Ovary (tissue), 9 donors: ENCODE measurements around the gene SH3RF1. TPM values are rescaled to one million over a fixed set of nuclear protein-coding genes. Genes with fewer than 3 reads are reported as not detected.

Experiments
- DNase-seq, 5 donors: peaks; one replicate each; pipeline ENCODE4 v3.0.0-alpha.2; 2019 to 2020
- H3K27ac ChIP-seq, 2 donors: fragments of 200-600 bp; one replicate each; pipeline versions ENCODE4 v1.5.1 to v1.8.0; 2019 to 2022
- H3K27me3 ChIP-seq: fragments of 200-600 bp; one replicate; pipeline ENCODE4 v1.8.0; 2022
- H3K36me3 ChIP-seq: fragments of 200-600 bp; sonication (generic); one replicate; pipeline ENCODE4 v1.5.1; 2019
- H3K4me1 ChIP-seq: one replicate; pipeline ENCODE4 v1.8.1; 2013; ENCODE audit warnings: mild to moderate bottlenecking, moderate library complexity; ENCODE audit not compliant: insufficient read depth
- H3K4me3 ChIP-seq: fragments of 200-600 bp; sonication (generic); one replicate; pipeline ENCODE4 v1.5.1; 2017
- H3K9me3 ChIP-seq, 2 donors: fragments of 200-600 bp in 1 of 2; sonication (generic) in 1 of 2; one replicate each; pipeline versions ENCODE4 v1.5.1 to v1.8.1; 2013 to 2019; ENCODE audit warnings: mild to moderate bottlenecking in 1 of 2, moderate library complexity in 1 of 2
- CTCF ChIP-seq, 3 donors: fragments of 450-650 bp in 2 of 3; fragments of 200-600 bp in 1 of 3; IDR thresholded peaks; one replicate each; pipeline versions ENCODE4 v1.5.1 to v1.8.0; 2016 to 2022; ENCODE audit warnings: antibody characterized with exemption in 3 of 3, mild to moderate bottlenecking in 1 of 3
- EP300 ChIP-seq: sonication (generic); formaldehyde crosslinking; IDR thresholded peaks from one replicate; pipeline ENCODE4 v1.6.1; 2017; ENCODE audit warnings: antibody characterized with exemption
- POLR2A ChIP-seq: fragments of 450-650 bp; IDR thresholded peaks from one replicate; pipeline ENCODE4 v1.6.1; 2017; ENCODE audit warnings: antibody characterized with exemption, mild to moderate bottlenecking, moderate library complexity
- WGBS, 3 donors: extraction: QIAGEN DNeasy Blood & Tissue Kit in 1 of 3; methylation state at CpG; one replicate each; pipeline versions ENCODE4 v1.1.5 to v1.1.7; 2013 to 2017; 5-methylcytosine and 5-hydroxymethylcytosine counted together
- intact Hi-C, 4 donors: fragments of 100-400 bp; cut with DNase I; formaldehyde crosslinking; loops; one replicate each; pipeline versions ENCODE4 v1.11.0 to v1.15.1; 2022 to 2023
- polyA plus RNA-seq, 2 donors: library from polyadenylated mRNA; stranded (reverse); fragments of 200-250 nt in 1 of 2; fragments of 350-450 nt in 1 of 2; fragmentation: Illumina TruSeq in 1 of 2; extraction: RNeasy Lipid Tissue Mini Kit (QIAGEN cat#74804) in 1 of 2; gene quantifications; one replicate each; pipeline ENCODE4 v1.2.3, GENCODE V29; 2013 to 2014
- total RNA-seq, 7 donors: library from RNA; depleted of rRNA in 2 of 7; stranded (reverse); fragments of >200 nt in 2 of 7; fragmentation: NEBNext Ultra II Directional in 3 of 7; extraction: Animal tissue kit (Norgen Biotek cat#: 25700) in 3 of 7; gene quantifications; one replicate each; pipeline versions ENCODE4 v1.1.0 to v1.2.4, GENCODE V29; 2016 to 2023
- donor health status: DM: no; HTN: no; CAD: no; lungs with moderate emphysema.
- donor health status: DM: no; HTN: no; CAD: no.
- donor health status: Bipolar disorder and iron deficiency.
- donor health status: DM: yes; HTN: yes; CAD: no.
- donor health status: DM: no; HTN: no; CAD: no.
- donor health status: DM: yes; HTN: yes; CAD: no.

The SH3RF1 gene
- total and polyA plus RNA-seq, 9 donors, result 8.2 to 32.6 (median 22.3) TPM

GRCh38 chr4:169245061-169245460 is 25.7 kb downstream of the SH3RF1 start:
- Histone ChIP-seq H3K4me3 (no peak overlapping the region), H3K9me3 (no peaks in the 10 kb centered on the region), H3K4me1 (peaks cover 7% of the 10 kb centered on the region), H3K36me3 (no peaks in the 10 kb centered on the region), H3K27me3 (no peaks in the 10 kb centered on the region), H3K27ac (no peak overlapping the region)
- 88 to 96% (median 96%) methylated on average over 2 of the region's 2 CpGs for WGBS, 3 donors
- TF ChIP-seq POLR2A, result no peak
- no peak for TF ChIP-seq EP300
- TF ChIP-seq CTCF (IDR thresholded peaks at IDR 0.05), result no peak
- no peak for DNase-seq
- intact Hi-C loops, result no loop called here

- Histone ChIP-seq H3K27ac (no peak overlapping the region), H3K4me1 (peaks cover 10% of the 10 kb centered on the region)
Measured at GRCh38 chr4:169243825-169244609, 26.7 kb downstream of the SH3RF1 start.

GRCh38 chr4:169241464-169241863 is 29.3 kb downstream of the SH3RF1 start:
- peaks cover 22% of the 10 kb centered on the region for H3K4me1 ChIP-seq
- H3K36me3 ChIP-seq, result no peaks in the 10 kb centered on the region
- WGBS, 3 donors, result 12 to 36% (median 13%) methylated on average over 2 of the region's 2 CpGs
- DNase-seq, result peak; percentile 42 to 75 (median 61)
- peak overlapping the region in 1 of 2 donors; percentile 18 for H3K27ac ChIP-seq
- TF ChIP-seq EP300 (no peak), POLR2A (no peak), CTCF (IDR thresholded peaks at IDR 0.05) (no peak)
- no peak overlapping the region for H3K4me3 ChIP-seq
- no peaks in the 10 kb centered on the region for H3K27me3 ChIP-seq
- no peaks in the 10 kb centered on the region for H3K9me3 ChIP-seq
- intact Hi-C loops, result no loop called here

More at GRCh38 chr4:169243825-169244609, 26.7 kb downstream of the SH3RF1 start:
- no peaks in the 10 kb centered on the region for H3K27me3 ChIP-seq
- H3K9me3 ChIP-seq, result no peaks in the 10 kb centered on the region
- no peak overlapping the region for H3K4me3 ChIP-seq
- intact Hi-C loops, result no loop called here
- TF ChIP-seq POLR2A (no peak), EP300 (no peak), CTCF (IDR thresholded peaks at IDR 0.05) (no peak)
- no peak for DNase-seq
- WGBS, 3 donors, result 86 to 89% (median 89%) methylated on average over 2 of the region's 2 CpGs
- no peaks in the 10 kb centered on the region for H3K36me3 ChIP-seq

- Histone ChIP-seq H3K36me3 (no peaks in the 10 kb centered on the region), H3K9me3 (no peaks in the 10 kb centered on the region), H3K4me1 (peaks cover 25% of the 10 kb centered on the region), H3K27me3 (no peaks in the 10 kb centered on the region), H3K4me3 (no peak overlapping the region), H3K27ac (no peak overlapping the region)
- TF ChIP-seq CTCF (IDR thresholded peaks at IDR 0.05) (no peak), EP300 (no peak), POLR2A (no peak)
- intact Hi-C loops, result no loop called here
- 56 to 70% (median 61%) methylated on average over 7 of the region's 7 CpGs for WGBS, 3 donors
- no peak for DNase-seq
Measured at GRCh38 chr4:169239221-169239905, 31.4 kb downstream of the SH3RF1 start.
